Measurements from ENCODE around the gene HUS1B. TPM values are rescaled to one million over a fixed set of nuclear protein-coding genes. Genes with fewer than 3 reads are reported as not detected.

Gene HUS1B
- total and polyA plus RNA-seq, 2 of the 8 experiments (the other 6 are each of a cell fraction or from before 2014, with no cell fraction given) = 0.48 to 1.1 TPM

DNA sequence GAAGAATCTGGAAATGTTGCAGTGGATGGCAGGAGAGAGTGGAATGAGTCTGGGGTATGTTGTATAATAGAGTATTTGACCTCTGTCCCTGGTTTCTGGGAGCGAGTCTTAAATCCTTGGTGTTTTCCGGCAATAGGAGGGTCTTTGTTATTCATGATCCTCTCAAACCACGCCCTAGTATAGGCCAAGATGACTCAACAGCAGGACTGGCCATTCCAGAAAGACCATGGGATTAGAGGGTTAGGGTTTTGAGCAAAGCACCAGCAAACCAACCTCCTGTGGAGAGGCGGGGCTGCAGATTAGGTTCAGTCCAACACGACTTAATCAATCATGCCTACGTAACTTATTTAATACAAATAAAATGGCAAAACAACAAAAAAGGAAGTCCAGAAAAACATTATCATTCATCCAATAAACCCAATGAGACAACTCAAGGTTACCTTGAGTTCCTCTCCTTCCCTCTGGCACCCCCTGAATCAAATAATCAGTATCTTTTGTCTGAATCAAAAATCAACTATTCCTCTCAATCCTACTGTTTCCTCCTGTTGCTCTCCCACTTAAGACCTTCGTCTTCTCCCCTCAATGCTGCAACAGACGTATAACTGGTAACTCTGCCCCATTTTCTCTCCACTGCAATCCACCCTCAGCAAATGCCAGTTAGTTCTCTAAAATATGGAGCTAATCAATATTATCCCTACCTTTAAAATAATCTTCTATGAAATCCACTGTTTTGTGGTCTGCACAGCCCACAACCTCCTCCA is 15.5 kb downstream of the HUS1B start:
- Histone ChIP-seq H2BK120ac (replicated peaks; ENCODE audit: low read depth, low read length) (no peak overlapping the region), H2BK20ac (ENCODE audit: low read length) (no peak overlapping the region), H3K4me1 (replicated peaks in 1 of 4; ENCODE audit: control insufficient read depth in 3 of 4, insufficient read depth in 4 of 4, low read length in 3 of 4) (peaks cover 0 to 10% (median 0%) of the 10 kb centered on the region in 4 experiments; a peak in 2 of 7 replicates), H3K27ac (ENCODE audit: low read depth, low read length) (no peak overlapping the region), H3K9ac (replicated peaks in 1 of 4; ENCODE audit: extremely low read depth in 1 of 4, low read depth in 3 of 4, low read length in 3 of 4) (no peak overlapping the region), H3K23ac (ENCODE audit: insufficient read length) (no peak overlapping the region), H4K91ac (replicated peaks; ENCODE audit: insufficient read length, low read length) (no peak overlapping the region), H2BK15ac (ENCODE audit: low read length) (no peak overlapping the region), H3K79me2 (ENCODE audit: control insufficient read depth in 1 of 2, insufficient read depth in 2 of 2, low read length in 2 of 2) (peaks cover 0 to 75% of the 10 kb centered on the region in 2 experiments; a peak in 3 of 4 replicates), H3K56ac (replicated peaks; ENCODE audit: insufficient read length, low read depth, low read length) (no peak overlapping the region), H3K4me3 (ENCODE audit: extremely low read depth in 1 of 4, insufficient read depth in 2 of 4, low read depth in 3 of 4, low read length in 4 of 4) (no peak overlapping the region), H3K36me3 (ENCODE audit: control insufficient read depth in 2 of 4, insufficient read depth in 4 of 4, low read length in 3 of 4) (peaks cover 0 to 5% (median 0%) of the 10 kb centered on the region in 4 experiments; a peak in 3 of 8 replicates), H3K4ac (replicated peaks; ENCODE audit: insufficient read length, low read depth, low read length) (no peak overlapping the region), H4K5ac (ENCODE audit: insufficient read length, low read depth, low read length) (no peak overlapping the region), H3K23me2 (ENCODE audit: low read depth, low read length) (no peaks in the 10 kb centered on the region), H3K9me3 (ENCODE audit: insufficient read depth in 2 of 2, low read depth in 1 of 2, low read length in 1 of 2) (no peaks in the 10 kb centered on the region; a peak in 1 of 4 replicates), H3K14ac (ENCODE audit: insufficient read length) (no peak overlapping the region), H3K79me1 (ENCODE audit: low read depth, low read length) (peaks cover 4% of the 10 kb centered on the region; the same call in 1 of the 2 replicates), H4K20me1 (replicated peaks in 1 of 2; ENCODE audit: control insufficient read depth in 1 of 2, insufficient read depth in 2 of 2, low read length in 2 of 2) (no peaks in the 10 kb centered on the region), H2AK5ac (ENCODE audit: low read depth, low read length) (no peak overlapping the region), H3K18ac (ENCODE audit: extremely low read depth, low read length) (no peak overlapping the region), H3K27me3 (replicated peaks in 1 of 4; ENCODE audit: control insufficient read depth in 3 of 4, extremely low read depth in 1 of 4, insufficient read depth in 3 of 4, low read length in 3 of 4) (no peaks in the 10 kb centered on the region), H3K4me2 (ENCODE audit: insufficient read depth in 1 of 2, low read depth in 2 of 2, low read length in 2 of 2) (no peak overlapping the region), H2BK12ac (ENCODE audit: low read depth, low read length) (no peak overlapping the region), H2AFZ (ENCODE audit: low read length) (no peak overlapping the region), H2BK5ac (ENCODE audit: low read depth, low read length) (0 out of 2 replicates have a peak overlapping the region, but pooled peaks have one; percentile 14), H4K8ac (ENCODE audit: extremely low read depth, insufficient read depth, low read length) (no peak overlapping the region)
- CTCF ChIA-PET (ENCODE audit: partially characterized antibody) = interaction anchor here (0.6 to 1.4 kb wide), 4 partner anchors 9 to 20 kb away, joined by 3 to 5 read pairs (median 4); no protein-coding TSS in a partner anchor
- FAIRE-seq (no peak), DNase-seq (ENCODE audit: low read depth in 1 of 2, low spot score in 2 of 2) (no peak)
- POLR2A ChIA-PET (ENCODE audit: partially characterized antibody) = no interaction called here
- WGBS, 2 experiments (ENCODE audit: extremely low coverage in 1 of 2, insufficient coverage in 1 of 2, insufficient read length in 1 of 2, insufficient replicate concordance in 2 of 2, low coverage in 1 of 2, low lambda C conversion rate in 2 of 2, missing lambda C conversion rate in 1 of 2) = 95% methylated on average over 8 of the region's 8 CpGs; no CpG with 5 or more reads in 1 of the 2 experiments
- no peak for TF ChIP-seq TEAD4 (IDR thresholded peaks at IDR 0.05; ENCODE audit: low read depth, low read length)
